GM21360 (cell line): ENCODE measurements around the gene GAMT.
A peak's percentile ranks its signal among the peaks of the same experiment; 100 is the strongest.

Source experiments
- ATAC-seq: cut with Tn5 transposase; IDR thresholded peaks from one replicate; pipeline ENCODE4 v1.9.1; 2021; ENCODE audit warnings: mild to moderate bottlenecking, moderate library complexity; ENCODE audit not compliant: unreplicated experiment

Gene GAMT

GRCh38 chr19:1387684-1388636 is 13.4 kb downstream of the GAMT start:
- no peak for ATAC-seq

DNA sequence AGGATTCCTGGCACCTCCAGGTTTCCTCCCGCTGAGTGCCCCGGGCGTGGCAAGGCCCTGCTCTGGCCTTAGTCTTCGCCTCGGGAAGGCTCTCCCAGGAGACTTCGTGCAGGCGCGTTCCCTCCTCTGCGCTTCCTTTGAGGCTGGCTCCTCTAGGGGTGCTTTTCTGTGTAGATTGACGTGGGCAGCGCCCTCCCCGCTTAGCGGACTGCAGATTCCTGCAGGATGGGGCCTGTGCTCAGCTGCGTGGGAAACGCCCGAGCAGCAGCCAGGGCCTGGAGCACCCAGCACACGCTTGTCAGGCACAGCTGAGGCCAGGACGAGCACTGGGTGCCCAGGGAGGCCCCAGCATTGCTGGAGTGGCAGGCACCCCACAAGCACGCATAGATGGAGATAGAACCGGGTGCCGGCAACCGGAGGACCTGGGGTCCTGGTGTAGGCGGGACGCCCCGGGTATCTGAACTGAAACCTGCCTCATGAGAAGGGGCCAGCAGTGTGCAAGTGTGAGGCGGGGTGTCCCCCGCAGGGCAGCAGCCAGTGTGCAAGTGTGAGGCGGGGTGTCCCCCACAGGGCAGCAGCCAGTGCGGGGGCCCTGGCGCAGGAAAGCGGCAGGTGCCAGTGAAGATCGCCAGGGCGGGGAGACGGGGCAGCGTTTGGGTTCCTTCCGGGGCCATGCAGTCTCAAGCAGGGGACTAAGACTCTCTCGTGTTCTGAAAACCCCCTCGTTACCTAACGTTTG is 14.2 kb downstream of the GAMT start:
- no peak for ATAC-seq

DNA sequence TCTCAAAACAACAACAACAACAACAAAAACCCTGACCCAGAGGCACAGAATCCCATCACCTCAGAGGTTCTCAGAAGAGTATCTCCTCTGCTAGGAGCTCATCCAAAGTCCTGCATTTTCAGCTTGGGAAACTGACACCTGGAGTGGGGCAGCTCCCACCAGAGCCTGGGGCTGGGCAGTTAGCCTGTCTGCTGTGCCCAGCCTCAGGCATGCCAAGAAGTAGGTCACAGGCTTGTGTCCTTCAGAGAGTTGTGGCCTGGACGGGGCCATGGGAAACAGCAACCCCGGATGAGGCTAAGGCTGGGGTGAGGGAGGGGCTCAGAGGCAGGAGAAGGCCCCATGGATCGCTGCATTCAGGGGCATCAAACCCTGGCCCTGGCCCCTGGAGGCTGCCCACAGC is 15.5 kb downstream of the GAMT start:
- no peak for ATAC-seq

GRCh38 chr19:1384478-1385110 is 16.7 kb downstream of the GAMT start:
- ATAC-seq, result no peak

- no peak for ATAC-seq
Measured at GRCh38 chr19:1384085-1384462, 17.3 kb downstream of the GAMT start.

DNA sequence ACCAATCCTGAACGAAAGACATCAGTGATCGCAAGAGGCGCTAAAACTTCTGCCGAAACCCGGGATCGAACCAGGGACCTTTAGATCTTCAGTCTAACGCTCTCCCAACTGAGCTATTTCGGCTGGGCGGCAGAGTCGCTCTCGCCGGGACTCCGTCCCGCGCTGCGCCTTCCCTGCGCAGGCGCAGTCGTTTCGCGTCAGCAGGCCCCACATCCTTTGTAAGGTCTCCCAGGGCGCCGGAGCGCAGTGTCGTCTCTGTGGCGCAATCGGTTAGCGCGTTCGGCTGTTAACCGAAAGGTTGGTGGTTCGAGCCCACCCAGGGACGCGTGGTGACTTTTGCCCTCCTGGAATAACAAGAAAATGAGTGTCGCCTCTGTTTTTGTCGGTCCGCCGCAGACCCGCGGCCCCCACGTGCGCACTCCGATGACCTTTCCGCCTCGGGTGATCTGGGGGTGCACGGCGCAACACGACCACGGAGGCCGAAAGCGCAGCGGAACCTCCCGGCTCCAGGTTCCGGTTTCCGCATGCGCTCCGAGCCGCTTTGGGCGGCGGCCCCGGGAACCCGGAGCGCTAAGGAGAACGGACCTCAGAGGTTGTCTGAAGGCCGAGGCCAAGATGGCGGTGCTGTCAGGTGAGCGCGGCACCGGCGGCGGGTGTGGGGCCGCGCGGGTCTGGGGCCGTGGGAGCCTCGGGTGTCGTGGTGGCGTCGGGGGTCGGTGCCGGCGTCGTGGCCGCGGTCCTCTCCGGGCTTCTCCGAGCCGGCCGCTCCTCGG is 17.8 kb downstream of the GAMT start, which contains the start of gene NDUFS7:
Gene NDUFS7, plus strand, starts transcription at position 596 of the 773 bp plus-strand sequence. Its CDS starts 20 bp downstream, at position 616.
- peak; percentile 62 for ATAC-seq

DNA sequence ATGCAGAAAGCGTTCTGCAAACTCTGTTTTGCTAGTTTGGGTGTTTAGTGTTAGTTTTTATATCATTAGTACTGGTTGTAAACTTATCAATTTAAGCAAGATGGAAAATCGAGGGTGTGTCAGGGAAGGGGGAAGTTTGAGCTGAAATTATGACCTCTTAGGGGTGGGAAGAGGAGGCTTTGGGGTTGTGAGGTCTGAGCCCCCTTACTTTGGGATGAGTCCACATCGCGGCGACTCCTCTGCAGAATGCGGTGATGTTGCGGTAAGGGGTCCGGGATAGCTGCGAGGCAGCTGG is 18.4 kb downstream of the GAMT start:
- no peak for ATAC-seq

DNA sequence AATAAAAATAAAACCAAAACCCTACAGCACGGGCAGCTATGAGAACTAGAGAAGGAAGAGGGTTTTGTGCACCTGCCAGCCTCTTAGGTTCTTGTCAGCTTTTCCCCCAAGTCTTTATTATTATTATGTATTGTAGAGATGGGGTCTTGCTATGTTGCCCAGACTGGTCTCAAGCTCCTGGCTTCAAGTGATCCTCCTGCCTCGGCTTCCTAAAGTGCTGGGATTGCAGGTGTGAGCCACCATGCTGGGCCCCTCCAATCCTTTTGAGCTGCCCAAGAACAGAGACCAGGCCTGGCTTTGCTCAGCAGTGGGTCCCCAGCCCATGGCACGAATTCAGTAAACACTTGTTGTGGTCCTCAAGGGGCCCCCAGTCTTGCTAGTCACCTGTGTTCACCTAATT is 19.1 kb downstream of the GAMT start:
- no peak for ATAC-seq

DNA sequence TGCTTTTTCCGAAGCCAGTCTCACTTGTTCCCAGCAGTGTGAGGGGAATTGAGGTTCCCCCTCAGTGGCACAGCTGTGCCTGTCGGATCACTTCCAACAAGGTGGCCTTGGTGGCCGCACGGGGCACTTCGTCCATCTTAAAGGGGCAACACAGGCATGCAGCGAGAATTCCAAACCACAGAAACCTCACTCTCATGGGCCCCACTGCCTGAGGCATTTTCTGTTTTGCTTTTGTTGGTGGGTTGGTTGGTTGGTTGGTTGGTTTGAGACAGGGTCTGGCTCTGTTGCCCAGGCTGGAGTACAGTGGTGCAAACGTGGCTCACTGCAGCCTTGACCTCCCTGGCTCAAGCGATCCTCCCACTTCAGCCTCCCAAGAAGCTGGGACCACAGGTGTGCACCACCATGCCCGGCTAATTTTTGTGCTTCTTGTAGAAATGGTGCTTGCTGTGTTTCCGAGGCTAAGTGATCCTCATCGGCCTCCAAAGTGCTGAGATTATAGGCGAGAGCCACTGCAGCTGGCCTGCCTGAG is 21.3 kb downstream of the GAMT start:
- ATAC-seq, result no peak

DNA sequence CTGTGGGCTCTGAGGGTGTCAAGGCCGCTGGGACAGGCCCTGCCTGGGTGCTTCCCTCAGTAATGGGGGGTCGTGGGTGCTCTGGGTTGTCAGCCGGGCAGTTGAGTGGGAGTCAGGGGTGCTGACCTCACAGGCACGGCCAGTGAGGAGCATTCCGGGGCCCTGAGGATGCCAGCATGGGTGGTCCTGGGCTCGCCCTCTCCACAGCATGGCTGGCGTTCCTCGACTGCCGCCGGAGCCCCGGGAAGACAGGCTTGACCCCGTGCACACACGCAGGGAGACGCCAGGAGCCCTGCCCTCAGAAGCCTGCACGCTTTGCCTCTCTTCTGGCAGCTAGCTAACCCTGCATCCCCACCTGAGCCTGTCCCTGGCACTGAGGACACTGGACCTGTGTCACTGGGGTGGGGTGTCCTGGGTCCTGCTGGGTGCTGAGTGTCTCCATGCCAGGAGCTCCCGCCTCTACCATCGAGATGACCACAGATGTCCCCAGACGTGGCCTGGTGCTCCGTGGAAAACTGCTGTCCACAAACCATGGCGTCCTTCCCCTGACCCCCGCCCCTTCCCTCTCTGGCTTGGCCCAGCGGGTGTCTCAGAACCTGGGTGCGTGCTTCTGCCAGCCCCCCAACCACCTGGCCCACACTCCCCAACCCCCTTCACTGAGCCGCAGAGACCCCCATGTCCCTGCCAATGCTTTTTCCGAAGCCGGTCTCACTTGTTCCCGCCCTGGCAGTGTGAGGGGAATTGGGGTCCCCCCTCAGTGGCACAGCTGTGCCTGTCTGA is 22.0 kb downstream of the GAMT start:
- ATAC-seq, result no peak

DNA sequence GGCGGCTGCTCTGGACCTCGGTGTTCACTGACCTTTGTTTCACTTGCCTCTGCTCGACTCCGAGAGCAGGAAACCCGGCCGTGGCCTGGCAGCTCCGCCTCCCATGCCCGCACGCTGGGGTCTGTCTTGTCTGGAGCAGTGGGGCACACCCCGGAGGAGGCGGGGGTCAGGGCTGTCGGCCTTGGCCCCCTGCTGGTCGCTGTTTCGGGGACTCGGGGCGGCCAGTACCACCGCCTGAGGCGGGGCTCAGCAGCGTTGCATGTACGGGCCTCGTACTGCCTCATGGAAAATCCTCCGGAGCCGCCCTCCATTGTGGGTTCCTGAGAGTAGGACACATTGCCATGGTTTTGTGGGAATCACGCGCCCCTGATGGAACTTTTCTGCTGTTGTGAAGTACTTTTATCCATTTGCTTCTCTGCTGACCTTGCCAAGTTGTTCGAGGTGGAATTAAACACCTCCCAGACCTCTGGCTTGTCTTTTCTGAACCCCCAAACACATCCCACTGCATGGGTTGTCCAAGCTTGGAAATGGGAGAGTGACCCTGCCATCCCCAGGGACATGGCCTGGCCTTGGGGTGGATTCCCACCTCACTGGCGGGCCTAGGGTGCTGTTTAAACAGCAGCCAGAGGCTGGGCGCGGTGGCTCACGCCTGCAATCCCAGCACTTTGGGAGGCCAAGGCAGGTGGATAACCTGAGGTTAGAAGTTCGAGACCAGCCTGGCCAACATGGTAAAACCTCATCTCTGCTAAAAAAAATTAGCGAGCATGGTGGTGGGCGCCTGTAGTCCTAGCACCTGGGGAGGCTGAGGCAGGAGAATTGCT is 23.2 kb downstream of the GAMT start:
- ATAC-seq, result no peak

DNA sequence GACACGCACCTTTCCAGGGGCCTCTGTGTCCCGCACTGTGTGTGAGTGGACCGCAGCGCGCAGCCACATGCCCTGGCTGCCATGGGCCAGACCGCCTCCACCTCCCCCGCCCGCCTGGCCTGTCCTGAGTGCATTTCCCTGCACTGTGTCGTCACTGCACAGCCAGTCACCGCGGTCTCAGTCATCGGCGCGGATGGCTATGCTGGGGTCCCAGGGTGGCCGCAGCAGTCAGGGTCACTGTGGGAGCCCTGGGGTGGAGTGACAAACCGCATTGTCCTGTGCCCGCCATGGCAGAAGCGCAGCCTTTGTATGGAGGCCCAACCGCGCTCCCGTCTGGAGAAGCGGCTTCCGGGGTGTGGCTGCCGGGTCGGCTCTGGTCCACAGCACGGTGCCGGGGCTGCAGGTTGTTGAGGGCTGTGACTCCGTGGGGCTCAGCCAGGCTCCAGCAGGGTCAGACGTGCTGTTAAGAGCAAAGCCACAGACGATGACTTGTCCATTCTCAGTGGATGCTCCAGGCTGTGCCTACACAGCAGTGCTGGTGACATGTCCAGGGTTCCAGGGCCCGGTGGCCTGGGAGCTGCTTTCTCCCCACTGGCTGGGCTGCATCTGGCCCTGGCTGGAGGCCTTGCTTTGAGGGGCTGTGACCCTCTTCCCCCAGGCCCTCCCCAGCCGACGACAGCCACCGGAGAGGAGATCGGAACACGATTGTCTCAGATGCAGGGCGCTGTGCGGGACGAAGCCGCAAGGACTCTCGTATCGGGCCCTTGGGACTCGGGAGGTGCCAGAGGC is 24.0 kb downstream of the GAMT start:
- ATAC-seq, result no peak

DNA sequence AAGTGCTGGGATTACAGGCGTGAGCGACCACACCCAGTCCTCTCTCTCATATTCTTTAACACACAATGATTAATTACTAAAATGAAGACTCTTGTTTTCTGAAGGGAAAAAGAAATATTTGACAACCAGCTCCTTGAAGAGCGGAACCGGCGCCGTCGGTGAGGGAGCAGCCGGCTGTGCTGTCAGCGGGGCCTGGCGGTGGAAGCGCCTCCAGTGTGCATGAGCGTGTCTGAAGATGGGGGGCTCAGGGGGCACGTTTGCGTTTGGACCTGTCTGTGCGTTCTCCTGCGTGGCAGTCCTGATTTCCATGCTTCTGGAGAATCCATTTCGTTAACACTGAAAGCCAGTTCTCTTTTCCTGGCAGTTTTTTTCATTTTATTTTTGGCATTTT is 24.9 kb downstream of the GAMT start:
- no peak for ATAC-seq

DNA sequence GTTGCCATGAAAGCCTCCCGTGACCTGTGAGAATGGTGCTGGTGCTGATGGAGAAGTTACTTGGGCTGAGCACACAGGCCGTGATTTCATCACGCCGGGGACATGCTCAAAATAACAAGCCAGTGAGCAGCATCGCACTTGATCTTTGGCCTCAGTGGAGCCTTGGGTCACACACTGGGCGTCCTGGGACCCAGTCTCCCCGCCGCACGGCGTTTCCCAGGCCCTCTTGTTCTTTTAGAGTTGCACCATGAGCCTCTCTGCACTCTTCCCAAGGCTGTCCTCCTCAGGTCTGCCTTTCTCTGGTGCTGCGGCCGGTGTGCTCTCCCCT is 27.1 kb downstream of the GAMT start:
- no peak for ATAC-seq

DNA sequence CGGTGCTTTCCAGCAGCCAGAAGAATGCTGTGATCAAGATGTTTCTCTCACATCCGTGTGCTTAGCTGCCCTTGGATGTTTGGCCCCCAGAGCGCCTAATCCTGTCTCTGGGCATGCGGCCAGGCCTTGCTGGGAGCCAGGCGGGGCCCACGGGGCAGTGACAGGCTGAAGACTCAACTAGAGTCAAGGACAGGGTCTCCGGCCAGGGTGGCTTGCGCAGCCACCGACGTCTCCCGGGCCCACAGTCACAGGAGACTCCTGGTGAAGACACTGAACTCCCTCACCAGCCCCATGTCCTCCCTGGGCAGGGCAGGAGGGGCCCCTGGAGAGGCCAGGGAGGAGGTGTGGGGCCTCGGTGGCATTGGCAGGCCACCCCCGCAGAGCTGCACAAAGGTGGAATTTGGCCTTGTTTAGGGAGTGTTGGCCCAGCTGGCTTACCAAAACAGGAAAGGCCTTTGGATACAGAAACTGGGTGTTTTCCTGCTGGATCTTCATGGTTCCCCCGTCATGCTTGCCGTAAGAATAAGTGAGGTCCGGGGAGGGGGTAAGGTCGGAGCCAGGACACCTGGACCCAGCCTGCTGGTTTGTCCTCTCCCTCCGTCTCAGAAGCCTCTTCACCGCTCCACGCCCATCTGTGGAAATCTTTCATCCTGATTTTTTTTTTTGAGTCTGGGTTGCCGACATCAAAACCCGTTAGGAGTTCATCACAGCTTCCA is 27.6 kb downstream of the GAMT start:
- ATAC-seq, result no peak

GRCh38 chr19:1373042-1373533 is 28.3 kb downstream of the GAMT start:
- ATAC-seq, result no peak

GRCh38 chr19:1370579-1371361 is 30.6 kb downstream of the GAMT start:
- no peak for ATAC-seq
